ENCODE measurements around the gene YOD1.
"Not testable (repeated sequence)": the region's sequence is repeated elsewhere in the genome, so short reads cannot be mapped to it uniquely, and the experiment has no call there.

YOD1 gene

DNA sequence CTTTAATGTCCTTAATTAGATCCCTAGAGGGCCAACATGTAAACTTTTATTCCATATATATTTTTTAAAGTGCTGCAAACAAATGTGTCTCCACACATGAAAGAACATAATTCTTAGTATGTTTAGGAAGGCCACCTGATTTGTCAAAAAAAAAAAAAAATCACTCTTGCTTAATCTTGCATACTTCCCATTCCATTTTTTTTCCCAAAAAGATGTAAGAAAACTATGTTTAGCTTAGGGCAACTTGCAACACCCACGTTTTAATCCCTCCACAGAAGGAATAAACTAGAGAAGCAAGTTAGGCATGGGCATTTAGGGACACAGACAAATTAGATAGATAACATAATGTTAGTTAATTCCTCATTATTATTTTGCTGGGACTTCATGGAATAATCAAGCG is 5.6 kb downstream of the YOD1 start:
- TF ChIP-seq, protein P1, sequence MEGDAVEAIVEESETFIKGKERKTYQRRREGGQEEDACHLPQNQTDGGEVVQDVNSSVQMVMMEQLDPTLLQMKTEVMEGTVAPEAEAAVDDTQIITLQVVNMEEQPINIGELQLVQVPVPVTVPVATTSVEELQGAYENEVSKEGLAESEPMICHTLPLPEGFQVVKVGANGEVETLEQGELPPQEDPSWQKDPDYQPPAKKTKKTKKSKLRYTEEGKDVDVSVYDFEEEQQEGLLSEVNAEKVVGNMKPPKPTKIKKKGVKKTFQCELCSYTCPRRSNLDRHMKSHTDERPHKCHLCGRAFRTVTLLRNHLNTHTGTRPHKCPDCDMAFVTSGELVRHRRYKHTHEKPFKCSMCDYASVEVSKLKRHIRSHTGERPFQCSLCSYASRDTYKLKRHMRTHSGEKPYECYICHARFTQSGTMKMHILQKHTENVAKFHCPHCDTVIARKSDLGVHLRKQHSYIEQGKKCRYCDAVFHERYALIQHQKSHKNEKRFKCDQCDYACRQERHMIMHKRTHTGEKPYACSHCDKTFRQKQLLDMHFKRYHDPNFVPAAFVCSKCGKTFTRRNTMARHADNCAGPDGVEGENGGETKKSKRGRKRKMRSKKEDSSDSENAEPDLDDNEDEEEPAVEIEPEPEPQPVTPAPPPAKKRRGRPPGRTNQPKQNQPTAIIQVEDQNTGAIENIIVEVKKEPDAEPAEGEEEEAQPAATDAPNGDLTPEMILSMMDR (IDR thresholded peaks at IDR 0.05; ENCODE audit: borderline replicate concordance, control extremely low read depth, extremely low read depth, insufficient read depth, missing control alignments) = no peak
- in situ Hi-C loops (cut with MboI; ENCODE audit: low sequenced_read_pairs, unreplicated experiment) = no loop called here
- no peak for DNase-seq (ENCODE audit: low spot score)

- in situ Hi-C loops (cut with MboI; ENCODE audit: low sequenced_read_pairs, unreplicated experiment); DNase-seq (ENCODE audit: low spot score): not testable (repeated sequence)
Measured at GRCh38 chr1:207041397-207041796, 9.6 kb downstream of the YOD1 start.

DNA sequence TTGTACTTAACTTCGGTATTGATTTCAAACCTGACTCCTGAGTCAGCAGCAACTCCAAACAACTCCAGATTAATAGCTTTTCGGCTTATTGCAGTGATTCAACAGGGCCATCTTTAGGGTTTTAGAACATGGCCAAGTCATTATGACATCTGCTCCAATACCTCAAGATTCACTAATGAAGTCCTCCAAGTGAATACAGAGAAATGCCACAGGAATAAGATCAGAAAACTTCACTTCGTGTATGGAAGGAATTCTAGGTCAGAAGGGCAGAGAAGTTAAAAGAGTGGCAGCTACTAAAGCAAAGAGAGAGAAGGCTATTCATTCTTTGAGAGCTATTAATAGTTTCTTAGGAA is 10.9 kb downstream of the YOD1 start:
- TF ChIP-seq, protein P1 (IDR thresholded peaks at IDR 0.05; ENCODE audit: borderline replicate concordance, control extremely low read depth, extremely low read depth, insufficient read depth, missing control alignments) = no peak
- in situ Hi-C loops (cut with MboI; ENCODE audit: low sequenced_read_pairs, unreplicated experiment) = no loop called here
- no peak for DNase-seq (ENCODE audit: low spot score)

- DNase-seq (ENCODE audit: low spot score) = no peak
- in situ Hi-C loops (cut with MboI; ENCODE audit: low sequenced_read_pairs, unreplicated experiment) = no loop called here
- TF ChIP-seq, protein P1 (IDR thresholded peaks at IDR 0.05; ENCODE audit: borderline replicate concordance, control extremely low read depth, extremely low read depth, insufficient read depth, missing control alignments) = no peak
Measured at GRCh38 chr1:207039380-207040180, 11.4 kb downstream of the YOD1 start.

DNA sequence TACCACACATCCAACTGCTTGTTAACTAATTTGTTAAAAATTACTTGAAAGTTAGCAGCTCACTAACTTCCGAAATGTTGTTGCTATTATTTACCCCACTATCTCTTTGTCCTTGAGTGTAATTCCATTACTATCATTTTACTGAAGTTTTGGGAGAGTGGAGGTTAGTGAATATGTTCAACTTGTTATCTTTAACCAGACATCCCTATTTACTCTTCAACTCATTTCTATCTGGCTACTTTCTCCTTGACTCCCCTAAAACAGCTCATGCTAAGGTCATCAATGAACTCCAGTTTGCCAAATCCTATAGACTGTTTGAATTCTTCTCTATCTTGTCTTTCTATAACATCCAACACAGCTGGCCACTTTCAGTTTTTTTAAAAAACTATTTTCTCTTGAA is 14.1 kb downstream of the YOD1 start:
- in situ Hi-C loops (cut with MboI; ENCODE audit: low sequenced_read_pairs, unreplicated experiment) = no loop called here
- no peak for DNase-seq (ENCODE audit: low spot score)

DNA sequence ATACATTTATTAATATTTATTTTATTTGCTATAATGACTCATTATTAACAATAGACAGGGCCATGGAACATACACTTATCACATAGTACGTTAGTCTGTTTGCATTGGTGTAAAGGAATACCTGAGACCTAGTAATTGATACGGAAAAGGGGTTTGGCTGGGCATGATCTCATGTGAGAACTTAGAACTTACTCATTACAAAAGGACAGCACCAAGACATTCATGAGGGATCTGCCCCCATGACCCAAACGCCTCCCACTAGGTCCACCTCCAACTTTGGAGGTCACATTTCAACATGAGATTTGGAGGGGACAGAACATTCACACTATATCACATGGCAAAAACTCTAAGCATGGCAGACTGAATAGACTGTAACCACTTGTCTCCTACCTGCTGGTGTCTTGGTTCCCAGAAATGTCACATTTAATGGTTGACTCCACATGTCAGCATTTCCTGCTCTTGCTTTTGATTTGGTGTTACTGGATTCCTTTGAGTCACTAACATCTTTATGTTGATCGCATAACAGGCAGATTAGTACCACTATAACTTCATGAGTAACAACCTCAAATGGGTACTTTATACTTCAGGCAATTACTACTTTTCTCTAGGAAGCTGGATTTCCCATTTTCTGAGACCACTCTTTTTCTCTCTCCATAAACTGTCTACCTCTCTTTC is 15.0 kb downstream of the YOD1 start:
- in situ Hi-C loops (cut with MboI; ENCODE audit: low sequenced_read_pairs, unreplicated experiment) = no loop called here
- DNase-seq (ENCODE audit: low spot score) = no peak
- TF ChIP-seq, protein P1 (IDR thresholded peaks at IDR 0.05; ENCODE audit: borderline replicate concordance, control extremely low read depth, extremely low read depth, insufficient read depth, missing control alignments) = no peak

More for the DNA sequence above, 14.1 kb downstream of the YOD1 start:
- TF ChIP-seq, protein P1 (IDR thresholded peaks at IDR 0.05; ENCODE audit: borderline replicate concordance, control extremely low read depth, extremely low read depth, insufficient read depth, missing control alignments) = no peak

- in situ Hi-C loops (cut with MboI; ENCODE audit: low sequenced_read_pairs, unreplicated experiment) = no loop called here
- no peak for DNase-seq (ENCODE audit: low spot score)
- TF ChIP-seq, protein P1 (IDR thresholded peaks at IDR 0.05; ENCODE audit: borderline replicate concordance, control extremely low read depth, extremely low read depth, insufficient read depth, missing control alignments) = no peak
Measured at GRCh38 chr1:207034998-207035397, 16.0 kb downstream of the YOD1 start.
